ENCODE measurements around the gene PAX2. TPM values are rescaled to one million over a fixed set of nuclear protein-coding genes. Genes with fewer than 3 reads are reported as not detected.

The PAX2 gene
- total RNA-seq, 4 donors from 2014 or later, result not detected

DNA sequence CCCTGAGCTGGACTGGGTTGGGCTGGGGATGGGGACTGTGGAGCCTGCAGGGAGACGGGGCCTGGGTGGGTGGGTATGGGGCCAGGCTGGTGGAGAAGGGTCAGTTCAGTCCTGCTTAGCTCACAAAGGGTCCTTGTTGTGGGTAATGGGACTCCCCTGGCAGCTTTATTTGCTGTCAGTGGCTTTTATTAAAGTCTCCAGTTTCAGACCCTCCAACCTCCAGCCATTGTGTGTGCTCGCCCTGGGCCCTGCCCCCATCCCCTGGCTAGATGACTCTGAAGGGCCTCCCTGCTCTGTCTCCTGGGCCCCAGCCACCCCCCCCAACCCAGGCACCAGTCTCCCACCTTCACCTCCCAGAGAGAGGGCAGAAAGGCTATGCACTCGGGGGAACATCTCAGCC is 123.0 kb downstream of the PAX2 start:
- Histone ChIP-seq H3K4me3 (no peak overlapping the region), H3K27ac (no peak overlapping the region), H3K4me1 (no peaks in the 10 kb centered on the region), H3K36me3 (no peaks in the 10 kb centered on the region), H3K9me3 (no peaks in the 10 kb centered on the region), H3K27me3 (peaks cover 82% of the 10 kb centered on the region)
- WGBS, 2 donors (ENCODE audit: low coverage in 1 of 2), result no CpG with 5 or more reads among the region's 3 CpGs
- no peak for TF ChIP-seq CTCF (IDR thresholded peaks at IDR 0.05)
- no peak for TF ChIP-seq POLR2A (IDR thresholded peaks at IDR 0.05)
- TF ChIP-seq EP300 (IDR thresholded peaks at IDR 0.05), result no peak
- TF ChIP-seq POLR2AphosphoS5 (IDR thresholded peaks at IDR 0.05), result no peak
- ATAC-seq, result no peak

- H3K27ac ChIP-seq, result no peak overlapping the region
- WGBS, 2 donors (ENCODE audit: low coverage in 1 of 2), result 84% methylated on average over 4 of the region's 4 CpGs; no CpG with 5 or more reads in 1 of the 2 donors
- no peaks in the 10 kb centered on the region for H3K9me3 ChIP-seq
- H3K4me1 ChIP-seq, result no peaks in the 10 kb centered on the region
- TF ChIP-seq POLR2A (IDR thresholded peaks at IDR 0.05), result no peak
- TF ChIP-seq POLR2AphosphoS5 (IDR thresholded peaks at IDR 0.05), result no peak
- H3K27me3 ChIP-seq, result peaks cover 80% of the 10 kb centered on the region
- no peaks in the 10 kb centered on the region for H3K36me3 ChIP-seq
- ATAC-seq, result no peak
- H3K4me3 ChIP-seq, result no peak overlapping the region
Observed at GRCh38 chr10:100869399-100869798, 124.0 kb downstream of the PAX2 start.

- Histone ChIP-seq H3K27ac (no peak overlapping the region), H3K27me3 (peaks cover 80% of the 10 kb centered on the region), H3K4me1 (no peaks in the 10 kb centered on the region), H3K9me3 (no peaks in the 10 kb centered on the region), H3K4me3 (no peak overlapping the region), H3K36me3 (no peaks in the 10 kb centered on the region)
- WGBS, 2 donors (ENCODE audit: low coverage in 1 of 2), result 27 to 62% methylated on average over 6 to 10 of the region's 11 CpGs
- TF ChIP-seq CTCF (IDR thresholded peaks at IDR 0.05), result peak in 2 of 4 experiments; percentile 20 to 39
- TF ChIP-seq EP300 (IDR thresholded peaks at IDR 0.05), result no peak
- TF ChIP-seq POLR2A (IDR thresholded peaks at IDR 0.05), result no peak
- no peak for TF ChIP-seq POLR2AphosphoS5 (IDR thresholded peaks at IDR 0.05)
- ATAC-seq, result no peak
Observed at GRCh38 chr10:100872034-100872791, 126.8 kb downstream of the PAX2 start.

GRCh38 chr10:100873146-100873826 is 127.9 kb downstream of the PAX2 start:
- TF ChIP-seq POLR2AphosphoS5 (IDR thresholded peaks at IDR 0.05) (no peak), EP300 (IDR thresholded peaks at IDR 0.05) (no peak), POLR2A (IDR thresholded peaks at IDR 0.05) (no peak), CTCF (IDR thresholded peaks at IDR 0.05) (no peak)
- Histone ChIP-seq H3K4me3 (no peak overlapping the region), H3K9me3 (no peaks in the 10 kb centered on the region), H3K4me1 (no peaks in the 10 kb centered on the region), H3K27ac (no peak overlapping the region), H3K36me3 (no peaks in the 10 kb centered on the region), H3K27me3 (peaks cover 78% of the 10 kb centered on the region)
- 57% methylated on average over 4 of the region's 7 CpGs for WGBS, 2 donors (ENCODE audit: low coverage in 1 of 2)
- ATAC-seq, result no peak

DNA sequence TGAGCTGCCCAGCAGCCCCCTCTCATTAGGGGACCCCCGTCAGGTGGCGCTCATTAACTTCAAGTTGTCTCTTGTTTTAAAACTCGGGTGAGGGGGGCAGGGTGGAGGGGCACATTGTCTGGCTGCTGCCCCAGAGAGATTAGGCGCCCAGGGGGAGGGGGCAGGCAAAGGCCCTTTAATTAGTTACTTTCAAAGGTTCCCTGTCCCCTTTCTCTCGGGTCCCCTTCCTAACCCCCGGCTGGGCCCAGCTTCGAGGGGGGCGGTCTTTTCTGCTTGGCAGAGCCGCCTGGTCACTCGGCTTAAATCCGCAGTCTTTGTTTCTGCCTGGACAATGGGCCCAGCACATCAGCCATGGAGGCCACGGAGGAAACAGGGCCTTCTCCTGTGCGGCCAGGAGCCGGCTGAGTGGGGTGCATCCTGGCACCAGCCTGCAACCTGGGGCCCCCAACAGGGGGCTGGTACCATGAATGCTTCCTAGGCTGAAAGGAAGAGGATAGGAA is 128.5 kb downstream of the PAX2 start:
- Histone ChIP-seq H3K27me3 (peaks cover 78% of the 10 kb centered on the region), H3K4me1 (no peaks in the 10 kb centered on the region), H3K36me3 (no peaks in the 10 kb centered on the region), H3K27ac (no peak overlapping the region), H3K9me3 (no peaks in the 10 kb centered on the region), H3K4me3 (no peak overlapping the region)
- no peak for TF ChIP-seq POLR2AphosphoS5 (IDR thresholded peaks at IDR 0.05)
- TF ChIP-seq CTCF (IDR thresholded peaks at IDR 0.05), result no peak
- WGBS, 2 donors (ENCODE audit: low coverage in 1 of 2), result 89% methylated on average over 5 of the region's 14 CpGs; no CpG with 5 or more reads in 1 of the 2 donors
- no peak for ATAC-seq
